ENCODE measurements around the gene HBS1L.

DNA sequence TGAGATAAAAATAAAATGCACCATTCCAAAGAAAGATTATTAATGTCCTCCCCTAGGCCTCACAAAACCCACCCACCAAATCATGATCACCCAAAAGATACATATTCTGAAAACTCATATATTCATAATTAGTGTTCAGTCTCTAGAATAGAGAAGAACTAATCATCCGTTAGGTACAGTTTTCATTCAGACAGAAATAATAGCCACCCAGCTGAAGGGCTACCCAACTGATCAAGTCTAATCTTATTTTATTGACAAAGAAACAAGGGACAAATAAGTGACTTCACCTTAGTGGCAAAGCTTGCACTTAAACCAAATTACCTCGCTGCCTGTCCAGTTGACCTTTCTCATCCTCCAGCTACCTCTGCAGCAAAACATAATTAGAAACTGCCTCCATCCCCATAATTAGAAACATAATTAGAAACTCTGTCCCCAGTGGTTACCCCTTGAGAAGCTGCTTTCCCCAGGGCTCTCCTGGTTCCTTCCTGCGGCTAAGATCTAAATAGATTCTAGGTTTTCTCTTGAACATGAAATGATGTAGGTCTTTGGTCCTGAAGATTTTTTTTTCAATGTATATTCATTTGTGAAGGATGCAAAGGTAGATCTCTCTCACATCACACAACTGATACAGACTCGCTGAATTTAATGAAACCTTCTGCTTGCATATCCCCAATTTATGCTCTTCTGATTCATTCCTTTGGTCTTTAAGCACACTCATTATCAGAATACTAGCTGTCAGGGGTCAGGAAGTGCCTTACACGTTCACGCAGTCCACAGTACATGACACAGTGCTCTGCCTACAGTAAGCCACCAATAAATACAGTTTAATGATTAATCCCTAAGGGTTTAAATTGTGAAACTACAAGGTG lies 46.3 kb downstream of the HBS1L start:
- TF ChIP-seq EP300 (conservative IDR thresholded peaks at IDR 0.05; ENCODE audit: poor library complexity, severe bottlenecking) (no peak), REST (IDR thresholded peaks at IDR 0.05; ENCODE audit: borderline replicate concordance) (no peak), SMC3 (conservative IDR thresholded peaks at IDR 0.05; ENCODE audit: poor library complexity) (no peak), POLR2AphosphoS5 (IDR thresholded peaks at IDR 0.05) (no peak), EZH2 (IDR thresholded peaks at IDR 0.05; ENCODE audit: borderline replicate concordance, insufficient read depth, low read length, poor library complexity, severe bottlenecking) (no peak)
- TF ChIP-seq, protein P1, sequence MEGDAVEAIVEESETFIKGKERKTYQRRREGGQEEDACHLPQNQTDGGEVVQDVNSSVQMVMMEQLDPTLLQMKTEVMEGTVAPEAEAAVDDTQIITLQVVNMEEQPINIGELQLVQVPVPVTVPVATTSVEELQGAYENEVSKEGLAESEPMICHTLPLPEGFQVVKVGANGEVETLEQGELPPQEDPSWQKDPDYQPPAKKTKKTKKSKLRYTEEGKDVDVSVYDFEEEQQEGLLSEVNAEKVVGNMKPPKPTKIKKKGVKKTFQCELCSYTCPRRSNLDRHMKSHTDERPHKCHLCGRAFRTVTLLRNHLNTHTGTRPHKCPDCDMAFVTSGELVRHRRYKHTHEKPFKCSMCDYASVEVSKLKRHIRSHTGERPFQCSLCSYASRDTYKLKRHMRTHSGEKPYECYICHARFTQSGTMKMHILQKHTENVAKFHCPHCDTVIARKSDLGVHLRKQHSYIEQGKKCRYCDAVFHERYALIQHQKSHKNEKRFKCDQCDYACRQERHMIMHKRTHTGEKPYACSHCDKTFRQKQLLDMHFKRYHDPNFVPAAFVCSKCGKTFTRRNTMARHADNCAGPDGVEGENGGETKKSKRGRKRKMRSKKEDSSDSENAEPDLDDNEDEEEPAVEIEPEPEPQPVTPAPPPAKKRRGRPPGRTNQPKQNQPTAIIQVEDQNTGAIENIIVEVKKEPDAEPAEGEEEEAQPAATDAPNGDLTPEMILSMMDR (IDR thresholded peaks at IDR 0.05; ENCODE audit: poor library complexity, severe bottlenecking) = no peak
